GM12878 (cell line): ENCODE results near the gene CTXND2. TPM values are rescaled to one million over a fixed set of nuclear protein-coding genes. Genes with fewer than 3 reads are reported as not detected.

ENCODE experiments used
- ATAC-seq: fragments of 200-7000 bp; cut with Tn5 transposase; 3 replicates; pipeline ENCODE4 v1.9.1; 2020; ENCODE audit warnings: mild to moderate bottlenecking, moderate library complexity
- BruUV-seq: library from RNA; stranded (reverse); fragments of 400-500 nt; replicated peaks from 2 replicates; lab custom pipeline; 2021; lab: Mats Ljungman, UMichigan
- CTCF ChIA-PET: fragments of 300-600 bp; sonication (Branson Sonifier 250); formaldehyde crosslinking; extraction: SDS; loops from one replicate; lab custom pipeline; 2021; ENCODE audit warnings: inconsistent platforms; lab: Yijun Ruan, JAX
- POLR2A ChIA-PET: fragments of 350-600 bp; formaldehyde crosslinking; extraction: SDS; loops from one replicate; lab custom pipeline; 2021; ENCODE audit warnings: inconsistent platforms; lab: Charles Lee
- RAD21 ChIA-PET: fragments of 300-600 bp; sonication (Branson Sonifier 250); formaldehyde crosslinking; loops from one replicate; lab custom pipeline; 2023; ENCODE audit warnings: antibody characterized with exemption; ENCODE audit not compliant: unreplicated experiment; lab: Charles Lee
- SMC1A ChIA-PET: fragments of 300-600 bp; sonication (Branson Sonifier 250); formaldehyde crosslinking; loops from one replicate; lab custom pipeline; 2023; ENCODE audit not compliant: unreplicated experiment, uncharacterized antibody; lab: Charles Lee
- DNase-seq: peaks from one replicate; pipeline ENCODE4 v3.0.0-alpha.2; 2011; ENCODE audit warnings: low read depth, low spot score
- FAIRE-seq: peaks from 3 replicates; lab custom pipeline; 2011; peaks lifted over from hg19 to GRCh38; lab: Jason Lieb, UNC
- H2AFZ ChIP-seq: 2 replicates; pipeline ENCODE4 v1.6.0; 2011; ENCODE audit warnings: low read depth, low read length, control low read depth; ENCODE audit not compliant: control insufficient read depth
- H3K27ac ChIP-seq: 2 replicates; pipeline ENCODE4 v1.5.1; 2011; ENCODE audit warnings: control low read depth; ENCODE audit not compliant: control insufficient read depth, insufficient read depth
- H3K27me3 ChIP-seq, 2 experiments: replicated peaks in 1 of 2; 2 replicates each; pipeline versions ENCODE4 v1.6.0 to v1.6.1; 2011; ENCODE audit warnings: low read length in 1 of 2; ENCODE audit not compliant: control insufficient read depth in 2 of 2, insufficient read depth in 2 of 2
- H3K36me3 ChIP-seq, 2 experiments: 2 replicates each; pipeline ENCODE4 v1.5.1; 2011; ENCODE audit warnings: low read length in 1 of 2; ENCODE audit not compliant: control insufficient read depth in 2 of 2, insufficient read depth in 2 of 2
- H3K4me1 ChIP-seq: 2 replicates; pipeline ENCODE4 v1.6.1; 2011; ENCODE audit warnings: mild to moderate bottlenecking, low read length, moderate library complexity, mixed read lengths; ENCODE audit not compliant: control insufficient read depth, insufficient read depth
- H3K4me2 ChIP-seq: 2 replicates; pipeline ENCODE4 v1.6.0; 2011; ENCODE audit warnings: control low read depth; ENCODE audit not compliant: control insufficient read depth, insufficient read depth
- H3K4me3 ChIP-seq: fragments of 200-600 bp; sonication (generic); 2 replicates; pipeline ENCODE4 v1.5.1; 2016
- H3K79me2 ChIP-seq: 2 replicates; pipeline ENCODE4 v1.6.0; 2011; ENCODE audit warnings: low read length; ENCODE audit not compliant: control insufficient read depth, insufficient read depth
- H3K9ac ChIP-seq: 2 replicates; pipeline ENCODE4 v1.8.0; 2011; ENCODE audit warnings: low read length, control low read depth, mixed read lengths; ENCODE audit not compliant: control insufficient read depth, insufficient read depth
- H3K9me3 ChIP-seq: replicated peaks from 3 replicates; pipeline ENCODE4 v1.5.1; 2011; ENCODE audit warnings: mild to moderate bottlenecking, low read length; ENCODE audit not compliant: control insufficient read depth, insufficient read depth
- H4K20me1 ChIP-seq: 2 replicates; pipeline ENCODE4 v1.6.0; 2011; ENCODE audit not compliant: control insufficient read depth, insufficient read depth
- ATF7 ChIP-seq: fragments of 450-650 bp; IDR thresholded peaks from 2 replicates; pipeline ENCODE4 v1.6.1; 2016; ENCODE audit warnings: low read depth, mild to moderate bottlenecking
- BCL11A ChIP-seq: IDR thresholded peaks from 2 replicates; pipeline ENCODE4 v1.6.1; 2011; ENCODE audit warnings: low read depth, low read length
- DPF2 ChIP-seq: fragments of 450-650 bp; IDR thresholded peaks from 2 replicates; pipeline ENCODE4 v1.6.1; 2017; ENCODE audit warnings: mild to moderate bottlenecking
- EP300 ChIP-seq, 2 experiments: fragments of 150-350 bp in 1 of 2; IDR thresholded peaks; 2 replicates each; pipeline ENCODE4 v1.6.1; 2011 to 2012; ENCODE audit warnings: low read depth in 2 of 2, low read length in 2 of 2, borderline replicate concordance in 1 of 2, improper control_type of control experiment in 1 of 2, inconsistent platforms in 1 of 2; ENCODE audit not compliant: control insufficient read depth in 1 of 2
- ETV6 ChIP-seq, 2 experiments: fragments of 450-650 bp in 1 of 2; IDR thresholded peaks in 1 of 2; conservative IDR thresholded peaks in 1 of 2; 2 replicates each; pipeline ENCODE4 v1.6.1; 2014; ENCODE audit warnings: antibody characterized with exemption in 1 of 2, borderline replicate concordance in 1 of 2, low read depth in 1 of 2, mild to moderate bottlenecking in 1 of 2, moderate library complexity in 1 of 2
- FOS ChIP-seq: IDR thresholded peaks from 3 replicates; pipeline ENCODE4 v1.6.1; 2011; ENCODE audit warnings: borderline replicate concordance; ENCODE audit not compliant: insufficient read length; ENCODE audit errors: extremely low read depth
- HDAC2 ChIP-seq: fragments of 200-600 bp; sonication (generic); IDR thresholded peaks from 2 replicates; pipeline ENCODE4 v1.6.1; 2017
- KDM1A ChIP-seq: fragments of 200-600 bp; sonication (generic); IDR thresholded peaks from 2 replicates; pipeline ENCODE4 v1.6.1; 2016; ENCODE audit warnings: borderline replicate concordance
- MYB ChIP-seq: fragments of 150-350 bp; IDR thresholded peaks from 2 replicates; pipeline ENCODE4 v1.6.1; 2014; ENCODE audit warnings: mild to moderate bottlenecking, low read depth, low read length, borderline replicate concordance
- PKNOX1 ChIP-seq: fragments of 450-650 bp; IDR thresholded peaks from 2 replicates; pipeline ENCODE4 v1.6.1; 2016; ENCODE audit warnings: mild to moderate bottlenecking
- RELB ChIP-seq: fragments of 450-650 bp; IDR thresholded peaks from 2 replicates; pipeline ENCODE4 v1.6.1; 2017; ENCODE audit warnings: low read depth, mild to moderate bottlenecking, moderate library complexity
- REST ChIP-seq: IDR thresholded peaks from 2 replicates; pipeline ENCODE4 v1.6.1; 2012; ENCODE audit warnings: mild to moderate bottlenecking, low read depth, low read length
- SIX5 ChIP-seq: IDR thresholded peaks from 2 replicates; pipeline ENCODE4 v1.6.1; 2011; ENCODE audit warnings: mild to moderate bottlenecking, low read depth, low read length, moderate library complexity; ENCODE audit not compliant: severe bottlenecking
- TAF1 ChIP-seq: IDR thresholded peaks from 2 replicates; pipeline ENCODE4 v1.6.1; 2011; ENCODE audit warnings: mild to moderate bottlenecking, low read depth, low read length, borderline replicate concordance
- WGBS: methylation state at CpG from one replicate; pipeline ENCODE4 v1.1.6; 2016; ENCODE audit warnings: low lambda C conversion rate; ENCODE audit not compliant: insufficient replicate concordance, insufficient coverage; ENCODE audit errors: missing lambda C conversion rate; 5-methylcytosine and 5-hydroxymethylcytosine counted together
- in situ Hi-C: fragments of 300-500 bp; cut with MboI; formaldehyde crosslinking; loops from 9 replicates; pipeline ENCODE4 v1.14.3; 2018; ENCODE audit warnings: mixed read lengths
- intact Hi-C: fragments of 100-400 bp; cut with micrococcal nuclease; formaldehyde crosslinking; loops from one replicate; pipeline ENCODE4 v1.14.2; 2022; ENCODE audit not compliant: unreplicated experiment
- polyA plus RNA-seq, 11 experiments: library from polyadenylated mRNA; depleted of rRNA in 4 of 11; unstranded in 6 of 11; stranded (reverse) in 5 of 11; fragments of >200 nt; fragmentation: Nextera tagmentation in 4 of 11; fragmentation: Illumina TruSeq in 1 of 11; extraction: Ambion mirVana in 4 of 11; extraction: Trizol in 1 of 11; gene quantifications; 1 replicate in 1 of 11; 2 replicates in 10 of 11; pipeline versions ENCODE4 v1.2.1 to v1.2.3, GENCODE V29; 2011 to 2016; ENCODE audit warnings: inconsistent platforms in 2 of 11, missing spikeins in 2 of 11, low read depth in 1 of 11
- total RNA-seq, 4 experiments: library from RNA; depleted of rRNA in 3 of 4; stranded (reverse); fragments of >200 nt in 3 of 4; fragmentation: Illumina TruSeq in 1 of 4; extraction: Trizol in 1 of 4; gene quantifications; 2 replicates each; pipeline versions ENCODE4 v1.2.1 to v1.2.3, GENCODE V29; 2013 to 2021

Gene CTXND2
- total and polyA plus RNA-seq, 10 of the 15 experiments (the other 5 are each of a cell fraction or from before 2014, with no cell fraction given): not detected

GRCh38 chr1:150926097-150926741, 39.3 kb downstream of the CTXND2 start, which contains the start of gene SETDB1 (continued):
- peak; percentile 86 for TF ChIP-seq RELB

GRCh38 chr1:150927624-150928023, 40.7 kb downstream of the CTXND2 start:
- 94% methylated on average over 4 of the region's 4 CpGs for WGBS
- RAD21 ChIA-PET: interaction anchor here (0.7 to 2.2 kb wide), 3 partner anchors 142 to 670 kb away, joined by 3 to 14 read pairs (median 3); partner anchors contain the start of gene CA14
- ATAC-seq (no peak), DNase-seq (no peak), FAIRE-seq (no peak)
- no peak overlapping the region for H2AFZ ChIP-seq
- BruUV-seq: no TSS peak
- SMC1A ChIA-PET: interaction anchor here (0.9 to 2.6 kb wide), 4 partner anchors 79 to 230 kb away, joined by 3 to 8 read pairs (median 4); partner anchors contain the start of genes CTSS, GOLPH3L and MINDY1
- H3K4me2 ChIP-seq: 0 out of 2 replicates have a peak overlapping the region, but pooled peaks have one; percentile 84
- intact Hi-C loops (loop anchor here (5.0 to 10.0 kb wide), 3 partner anchors 93 to 365 kb away; partner anchors contain the start of gene ENSA), in situ Hi-C loops (no loop called here)
- H3K9ac ChIP-seq: no peak overlapping the region
- peaks cover 5% of the 10 kb centered on the region for H3K9me3 ChIP-seq
- POLR2A ChIA-PET: interaction anchor here (0.8 to 1.0 kb wide), 2 partner anchors 231 to 325 kb away, joined by 4 read pairs; no protein-coding TSS in a partner anchor
- no peak overlapping the region for H3K27ac ChIP-seq
- peaks cover 16% of the 10 kb centered on the region for H3K79me2 ChIP-seq
- peaks cover 9% of the 10 kb centered on the region for H3K4me1 ChIP-seq
- CTCF ChIA-PET: no interaction called here
- no peaks in the 10 kb centered on the region for H4K20me1 ChIP-seq
- no peaks in the 10 kb centered on the region for H3K27me3 ChIP-seq
- peaks cover 4 to 20% of the 10 kb centered on the region in 2 experiments for H3K36me3 ChIP-seq
- H3K4me3 ChIP-seq: peak overlapping the region; percentile 98; the same call in 1 of the 2 replicates
- no peak for TF ChIP-seq SIX5
- TF ChIP-seq TAF1: no peak
- TF ChIP-seq PKNOX1: no peak
- TF ChIP-seq KDM1A: no peak
- TF ChIP-seq BCL11A: no peak
- TF ChIP-seq FOS: no peak
- no peak for TF ChIP-seq ETV6 (conservative IDR thresholded peaks at IDR 0.05 in 1 of 2, IDR thresholded peaks at IDR 0.05 in 1 of 2; ENCODE audit: borderline replicate concordance in 1 of 2, low read depth in 1 of 2)
- TF ChIP-seq HDAC2: no peak
- TF ChIP-seq DPF2: no peak
- no peak for TF ChIP-seq MYB
- TF ChIP-seq EP300 (IDR thresholded peaks at IDR 0.05; ENCODE audit: borderline replicate concordance in 1 of 2, control insufficient read depth in 1 of 2, low read depth in 2 of 2, low read length in 2 of 2): no peak
- no peak for TF ChIP-seq ATF7
- no peak for TF ChIP-seq REST
